Hepatocyte (in vitro differentiated cells): Measurements from ENCODE around the gene RPAP2.

Experiments
- CTCF ChIP-seq: fragments of 200-600 bp; sonication (generic); IDR thresholded peaks from 2 replicates; pipeline ENCODE4 v1.5.1; 2016; ENCODE audit warnings: antibody characterized with exemption, mild to moderate bottlenecking; ENCODE audit not compliant: poor library complexity
- EZH2 ChIP-seq: fragments of 200-600 bp; sonication (generic); IDR thresholded peaks from 2 replicates; pipeline ENCODE4 v1.6.1; 2016; ENCODE audit warnings: antibody characterized with exemption, mild to moderate bottlenecking, borderline replicate concordance

GRCh38 chr1:92326681-92327080 lies 27.8 kb downstream of the RPAP2 start:
- no peak for TF ChIP-seq CTCF
- no peak for TF ChIP-seq EZH2
